GM19043 (cell line): ENCODE results near the gene RBMS3.
"Not testable (repeated sequence)": the region's sequence is repeated elsewhere in the genome, so short reads cannot be mapped to it uniquely, and the experiment has no call there.

Source experiments
- ATAC-seq: cut with Tn5 transposase; IDR thresholded peaks from one replicate; pipeline ENCODE4 v1.9.1; 2021; ENCODE audit warnings: low read depth; ENCODE audit not compliant: unreplicated experiment

Gene RBMS3

GRCh38 chr3:29381595-29381994 lies 100.7 kb downstream of the RBMS3 start:
- ATAC-seq, result no peak

- ATAC-seq, result no peak
Observed at GRCh38 chr3:29382409-29382808, 101.5 kb downstream of the RBMS3 start.

GRCh38 chr3:29382845-29383244 lies 102.0 kb downstream of the RBMS3 start:
- ATAC-seq, result no peak

- ATAC-seq, result no peak
Observed at GRCh38 chr3:29384640-29385039, 103.8 kb downstream of the RBMS3 start.

- no peak for ATAC-seq
Observed at GRCh38 chr3:29385046-29385830, 104.4 kb downstream of the RBMS3 start.

- no peak for ATAC-seq
Observed at GRCh38 chr3:29389362-29389761, 108.5 kb downstream of the RBMS3 start.

- ATAC-seq, result no peak
Observed at GRCh38 chr3:29392625-29393388, 111.9 kb downstream of the RBMS3 start.

- not testable (repeated sequence) for ATAC-seq
Observed at GRCh38 chr3:29393946-29394345, 113.1 kb downstream of the RBMS3 start.

GRCh38 chr3:29397406-29397805 lies 116.5 kb downstream of the RBMS3 start:
- ATAC-seq, result no peak

- ATAC-seq, result no peak
Observed at GRCh38 chr3:29398787-29399186, 117.9 kb downstream of the RBMS3 start.

- ATAC-seq, result no peak
Observed at GRCh38 chr3:29406291-29406832, 125.5 kb downstream of the RBMS3 start.

- no peak for ATAC-seq
Observed at GRCh38 chr3:29408676-29409075, 127.8 kb downstream of the RBMS3 start.

GRCh38 chr3:29409409-29409808 lies 128.5 kb downstream of the RBMS3 start:
- ATAC-seq, result no peak

GRCh38 chr3:29410220-29410619 lies 129.3 kb downstream of the RBMS3 start:
- ATAC-seq, result no peak

- ATAC-seq, result no peak
Observed at GRCh38 chr3:29410660-29411405, 130.0 kb downstream of the RBMS3 start.

GRCh38 chr3:29412110-29412509 lies 131.2 kb downstream of the RBMS3 start:
- peak; percentile 71 for ATAC-seq

- no peak for ATAC-seq
Observed at GRCh38 chr3:29414468-29415224, 133.8 kb downstream of the RBMS3 start.

GRCh38 chr3:29415482-29416223 lies 134.8 kb downstream of the RBMS3 start:
- ATAC-seq, result no peak

- ATAC-seq, result no peak
Observed at GRCh38 chr3:29416514-29416913, 135.6 kb downstream of the RBMS3 start.

GRCh38 chr3:29420106-29420505 lies 139.2 kb downstream of the RBMS3 start:
- no peak for ATAC-seq
